Activated T-helper 2 cell treated with anti-CD3 and anti-CD28 coated beads, Interferon-gamma antibody, Interleukin-2, Interleukin-4, amounts not matched to agents 10 μg/mL and 5 μg/mL and 100 μg/mL, durations not matched to agents 14 hours and 24 hours and 36 hours (primary cell): ENCODE results near the gene COL18A1. TPM values are rescaled to one million over a fixed set of nuclear protein-coding genes. Genes with fewer than 3 reads are reported as not detected.

Experiments used
- DNase-seq: peaks from one replicate; pipeline ENCODE4 v3.0.0; 2021; ENCODE audit warnings: low spot score
- H3K27ac Mint-ChIP-seq: one replicate; pipeline ENCODE4 v1.8.0; 2021; ENCODE audit warnings: mixed read lengths
- H3K27me3 Mint-ChIP-seq: one replicate; pipeline ENCODE4 v1.8.0; 2021; ENCODE audit warnings: low read depth, mixed read lengths
- H3K36me3 Mint-ChIP-seq: one replicate; pipeline ENCODE4 v1.8.0; 2021; ENCODE audit warnings: low read depth, mixed read lengths
- H3K4me1 Mint-ChIP-seq: one replicate; pipeline ENCODE4 v1.8.0; 2021; ENCODE audit warnings: low read depth, mixed read lengths
- H3K4me3 Mint-ChIP-seq: one replicate; pipeline ENCODE4 v1.8.0; 2021; ENCODE audit warnings: low read depth, mild to moderate bottlenecking, moderate library complexity, mixed read lengths
- H3K9me3 Mint-ChIP-seq: one replicate; pipeline ENCODE4 v1.8.0; 2021; ENCODE audit warnings: mixed read lengths
- intact Hi-C: fragments of 100-400 bp; cut with micrococcal nuclease; formaldehyde crosslinking; loops from one replicate; pipeline ENCODE4 v1.15.1; 2023
- total RNA-seq: library from RNA; stranded (reverse); gene quantifications from 2 replicates; pipeline ENCODE4 v1.2.3, GENCODE V29; 2022

COL18A1 gene
- total RNA-seq, 1 donor from 2014 or later, result 3.4 TPM

GRCh38 chr21:45513741-45514310, 108.9 kb downstream of the COL18A1 start:
- Mint-ChIP-seq H3K4me1 (peaks cover 14% of the 10 kb centered on the region), H3K4me3 (no peak overlapping the region)
- DNase-seq, result no peak

GRCh38 chr21:45514311-45515021, 109.5 kb downstream of the COL18A1 start:
- peaks cover 45% of the 10 kb centered on the region for H3K36me3 Mint-ChIP-seq
- H3K4me3 Mint-ChIP-seq, result no peak overlapping the region
- no peaks in the 10 kb centered on the region for H3K27me3 Mint-ChIP-seq
- H3K4me1 Mint-ChIP-seq, result peaks cover 14% of the 10 kb centered on the region
- DNase-seq, result no peak
- no peak overlapping the region for H3K27ac Mint-ChIP-seq
- H3K9me3 Mint-ChIP-seq, result peaks cover 18% of the 10 kb centered on the region
- intact Hi-C loops, result no loop called here

More at GRCh38 chr21:45513741-45514310, 108.9 kb downstream of the COL18A1 start:
- peaks cover 12% of the 10 kb centered on the region for H3K9me3 Mint-ChIP-seq
- intact Hi-C loops, result no loop called here
- H3K27me3 Mint-ChIP-seq, result no peaks in the 10 kb centered on the region
- no peak overlapping the region for H3K27ac Mint-ChIP-seq
- H3K36me3 Mint-ChIP-seq, result peaks cover 39% of the 10 kb centered on the region

- Mint-ChIP-seq H3K9me3 (peaks cover 28% of the 10 kb centered on the region), H3K4me1 (peaks cover 14% of the 10 kb centered on the region), H3K27ac (no peak overlapping the region), H3K4me3 (no peak overlapping the region), H3K27me3 (no peaks in the 10 kb centered on the region), H3K36me3 (peaks cover 55% of the 10 kb centered on the region)
- intact Hi-C loops, result no loop called here
- no peak for DNase-seq
These were observed 110.5 kb downstream of the COL18A1 start for GRCh38 chr21:45515241-45516061.

GRCh38 chr21:45516071-45516670, 111.2 kb downstream of the COL18A1 start:
- H3K9me3 Mint-ChIP-seq, result peaks cover 35% of the 10 kb centered on the region
- H3K4me3 Mint-ChIP-seq, result no peak overlapping the region
- intact Hi-C loops, result no loop called here

GRCh38 chr21:45516671-45517151, 111.7 kb downstream of the COL18A1 start:
- Mint-ChIP-seq H3K4me3 (no peak overlapping the region), H3K27me3 (no peaks in the 10 kb centered on the region), H3K27ac (no peak overlapping the region), H3K9me3 (peaks cover 40% of the 10 kb centered on the region), H3K36me3 (peaks cover 68% of the 10 kb centered on the region), H3K4me1 (peaks cover 14% of the 10 kb centered on the region)
- DNase-seq, result no peak
- intact Hi-C loops, result no loop called here

More at GRCh38 chr21:45516071-45516670, 111.2 kb downstream of the COL18A1 start:
- no peak overlapping the region for H3K27ac Mint-ChIP-seq
- no peak for DNase-seq
- H3K4me1 Mint-ChIP-seq, result peaks cover 14% of the 10 kb centered on the region
- no peaks in the 10 kb centered on the region for H3K27me3 Mint-ChIP-seq
- peaks cover 62% of the 10 kb centered on the region for H3K36me3 Mint-ChIP-seq

GRCh38 chr21:45517249-45518065, 112.5 kb downstream of the COL18A1 start:
- intact Hi-C loops, result no loop called here
- Mint-ChIP-seq H3K27me3 (no peaks in the 10 kb centered on the region), H3K9me3 (peaks cover 48% of the 10 kb centered on the region), H3K4me1 (peaks cover 14% of the 10 kb centered on the region), H3K27ac (peak overlapping the region; percentile 66), H3K36me3 (peaks cover 75% of the 10 kb centered on the region), H3K4me3 (no peak overlapping the region)
- no peak for DNase-seq

- H3K27ac Mint-ChIP-seq, result no peak overlapping the region
- no peak overlapping the region for H3K4me3 Mint-ChIP-seq
- peaks cover 50% of the 10 kb centered on the region for H3K9me3 Mint-ChIP-seq
- H3K27me3 Mint-ChIP-seq, result no peaks in the 10 kb centered on the region
- H3K4me1 Mint-ChIP-seq, result peaks cover 14% of the 10 kb centered on the region
- peaks cover 84% of the 10 kb centered on the region for H3K36me3 Mint-ChIP-seq
- no peak for DNase-seq
- intact Hi-C loops, result no loop called here
These were observed 113.8 kb downstream of the COL18A1 start for GRCh38 chr21:45518742-45519141.

- peaks cover 14% of the 10 kb centered on the region for H3K4me1 Mint-ChIP-seq
- no peaks in the 10 kb centered on the region for H3K27me3 Mint-ChIP-seq
- H3K4me3 Mint-ChIP-seq, result no peak overlapping the region
- H3K27ac Mint-ChIP-seq, result no peak overlapping the region
- H3K36me3 Mint-ChIP-seq, result peaks cover 80% of the 10 kb centered on the region
- DNase-seq, result no peak
- intact Hi-C loops, result no loop called here
- peaks cover 50% of the 10 kb centered on the region for H3K9me3 Mint-ChIP-seq
These were observed 114.2 kb downstream of the COL18A1 start for GRCh38 chr21:45519182-45519581.

GRCh38 chr21:45521241-45521640, 116.3 kb downstream of the COL18A1 start:
- DNase-seq, result no peak
- Mint-ChIP-seq H3K4me1 (peaks cover 14% of the 10 kb centered on the region), H3K27me3 (no peaks in the 10 kb centered on the region), H3K27ac (no peak overlapping the region), H3K9me3 (peaks cover 50% of the 10 kb centered on the region), H3K36me3 (peaks cover 80% of the 10 kb centered on the region), H3K4me3 (no peak overlapping the region)
- intact Hi-C loops, result no loop called here

- peaks cover 50% of the 10 kb centered on the region for H3K9me3 Mint-ChIP-seq
- no peak overlapping the region for H3K4me3 Mint-ChIP-seq
- peaks cover 12% of the 10 kb centered on the region for H3K4me1 Mint-ChIP-seq
- H3K27me3 Mint-ChIP-seq, result no peaks in the 10 kb centered on the region
- DNase-seq, result no peak
- H3K27ac Mint-ChIP-seq, result no peak overlapping the region
- H3K36me3 Mint-ChIP-seq, result peaks cover 74% of the 10 kb centered on the region
- intact Hi-C loops, result no loop called here
These were observed 117.4 kb downstream of the COL18A1 start for GRCh38 chr21:45522381-45522780.

- no peak for DNase-seq
- H3K4me3 Mint-ChIP-seq, result no peak overlapping the region
- peaks cover 71% of the 10 kb centered on the region for H3K36me3 Mint-ChIP-seq
- no peaks in the 10 kb centered on the region for H3K27me3 Mint-ChIP-seq
- H3K27ac Mint-ChIP-seq, result no peak overlapping the region
- intact Hi-C loops, result no loop called here
- peaks cover 47% of the 10 kb centered on the region for H3K9me3 Mint-ChIP-seq
- peaks cover 7% of the 10 kb centered on the region for H3K4me1 Mint-ChIP-seq
These were observed 118.0 kb downstream of the COL18A1 start for GRCh38 chr21:45522986-45523385.
